ENCODE results near the gene FOXP4.

FOXP4 gene

GRCh38 chr6:41535766-41536165, 10.4 kb upstream of the FOXP4 start:
- no peak for TF ChIP-seq CTCF (IDR thresholded peaks at IDR 0.05; ENCODE audit: control extremely low read depth, extremely low read depth, low read depth, missing control alignments)
- no peak for DNase-seq (ENCODE audit: extremely low spot score)
- CTCF ChIA-PET, result interaction anchor here (2.4 kb wide), 1 partner anchor 8 kb away, joined by 7 read pairs; no protein-coding TSS in a partner anchor
- POLR2A ChIA-PET, result no interaction called here

- DNase-seq (ENCODE audit: extremely low spot score), result no peak
- ChIA-PET POLR2A (no interaction called here), CTCF (no interaction called here)
- no peak for TF ChIP-seq CTCF (IDR thresholded peaks at IDR 0.05; ENCODE audit: control extremely low read depth, extremely low read depth, low read depth, missing control alignments)
Observed at GRCh38 chr6:41536795-41537758, 9.1 kb upstream of the FOXP4 start.

GRCh38 chr6:41538556-41539182, 7.5 kb upstream of the FOXP4 start:
- no peak for TF ChIP-seq CTCF (IDR thresholded peaks at IDR 0.05; ENCODE audit: control extremely low read depth, extremely low read depth, low read depth, missing control alignments)
- CTCF ChIA-PET, result interaction anchor here (1.6 to 2.6 kb wide), 3 partner anchors 18 to 74 kb away, joined by 3 to 8 read pairs (median 6); no protein-coding TSS in a partner anchor
- POLR2A ChIA-PET, result no interaction called here
- no peak for DNase-seq (ENCODE audit: extremely low spot score)

- no peak for TF ChIP-seq CTCF (IDR thresholded peaks at IDR 0.05; ENCODE audit: control extremely low read depth, extremely low read depth, low read depth, missing control alignments)
- ChIA-PET POLR2A (no interaction called here), CTCF (interaction anchor here (1.6 to 2.6 kb wide), 5 partner anchors 19 to 171 kb away, joined by 3 to 8 read pairs (median 6); no protein-coding TSS in a partner anchor)
- no peak for DNase-seq (ENCODE audit: extremely low spot score)
Observed at GRCh38 chr6:41539204-41539603, 7.0 kb upstream of the FOXP4 start.

GRCh38 chr6:41541364-41541763, 4.8 kb upstream of the FOXP4 start:
- TF ChIP-seq CTCF (IDR thresholded peaks at IDR 0.05; ENCODE audit: control extremely low read depth, extremely low read depth, low read depth, missing control alignments), result no peak
- no peak for DNase-seq (ENCODE audit: extremely low spot score)
- ChIA-PET POLR2A (no interaction called here), CTCF (no interaction called here)

- POLR2A ChIA-PET, result interaction anchor here (0.6 kb wide), 1 partner anchor 18 kb away, joined by 3 read pairs; no protein-coding TSS in a partner anchor
- TF ChIP-seq CTCF (IDR thresholded peaks at IDR 0.05; ENCODE audit: control extremely low read depth, extremely low read depth, low read depth, missing control alignments), result no peak
- CTCF ChIA-PET, result interaction anchor here (0.7 to 2.0 kb wide), 6 partner anchors 8 to 175 kb away, joined by 3 to 7 read pairs (median 4); no protein-coding TSS in a partner anchor
- no peak for DNase-seq (ENCODE audit: extremely low spot score)
Observed at GRCh38 chr6:41543087-41543486, 3.1 kb upstream of the FOXP4 start.
